Parathyroid adenoma (tissue), 2 donors: ENCODE measurements around the gene SMIM8.
"Not testable (repeated sequence)": the region's sequence is repeated elsewhere in the genome, so short reads cannot be mapped to it uniquely, and the experiment has no call there.

Experiments used
- H2AFZ ChIP-seq: fragments of 300-600 bp; sonication (generic); one replicate; pipeline ENCODE4 v1.7.0; 2017; ENCODE audit warnings: antibody characterized with exemption, mild to moderate bottlenecking
- H3K27ac ChIP-seq: fragments of 300-600 bp; sonication (generic); one replicate; pipeline ENCODE4 v1.7.0; 2017
- H3K27me3 ChIP-seq: fragments of 300-600 bp; sonication (generic); one replicate; pipeline ENCODE4 v1.7.0; 2017; ENCODE audit warnings: low read length; ENCODE audit not compliant: control insufficient read depth, insufficient read depth
- H3K36me3 ChIP-seq: fragments of 300-600 bp; sonication (generic); one replicate; pipeline ENCODE4 v1.7.0; 2017; ENCODE audit warnings: low read length; ENCODE audit not compliant: control insufficient read depth, insufficient read depth
- H3K4me1 ChIP-seq: fragments of 300-600 bp; sonication (generic); one replicate; pipeline ENCODE4 v1.7.0; 2017; ENCODE audit warnings: control low read depth
- H3K4me2 ChIP-seq: fragments of 300-600 bp; sonication (generic); one replicate; pipeline ENCODE4 v1.7.0; 2017; ENCODE audit warnings: low read length
- H3K4me3 ChIP-seq: fragments of 300-600 bp; sonication (generic); one replicate; pipeline ENCODE4 v1.7.0; 2017; ENCODE audit warnings: low read depth, low read length
- H3K79me2 ChIP-seq: fragments of 300-600 bp; sonication (generic); one replicate; pipeline ENCODE4 v1.7.0; 2017; ENCODE audit warnings: control low read depth
- H3K9ac ChIP-seq: fragments of 300-600 bp; sonication (generic); one replicate; pipeline ENCODE4 v1.7.0; 2017; ENCODE audit warnings: mild to moderate bottlenecking
- H3K9me3 ChIP-seq: fragments of 300-600 bp; sonication (generic); one replicate; pipeline ENCODE4 v1.7.0; 2017; ENCODE audit warnings: low read length; ENCODE audit not compliant: control insufficient read depth
- TF ChIP-seq, protein P1 (sequence below): fragments of 300-600 bp; sonication (generic); IDR thresholded peaks from one replicate; pipeline ENCODE4 v1.7.0; 2017; ENCODE audit warnings: antibody characterized with exemption, mild to moderate bottlenecking
- donor health status: primary hyperparathyroidism.

The SMIM8 gene

DNA sequence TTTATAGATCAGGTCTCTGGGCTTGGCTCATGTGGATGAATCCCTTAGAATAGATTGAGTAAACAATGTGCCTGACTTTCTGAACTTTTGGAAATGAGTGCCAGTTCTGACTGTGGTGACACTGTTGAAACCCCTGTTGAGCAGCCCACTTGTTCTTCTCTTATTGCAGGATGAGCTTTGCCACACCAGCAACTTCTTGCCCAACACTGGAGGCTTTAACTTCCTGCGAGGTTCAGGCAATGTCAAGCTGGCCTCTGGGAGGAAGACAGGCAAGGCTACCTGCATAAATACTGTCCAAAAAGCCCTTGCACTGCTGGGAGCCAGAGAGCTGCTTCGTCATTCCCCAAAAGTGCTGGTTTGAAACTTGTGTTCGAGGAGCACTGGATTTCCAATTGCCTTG, 32.8 kb upstream of the SMIM8 start:
- Histone ChIP-seq H3K4me2 (no peak overlapping the region), H3K27me3 (no peaks in the 10 kb centered on the region)

DNA sequence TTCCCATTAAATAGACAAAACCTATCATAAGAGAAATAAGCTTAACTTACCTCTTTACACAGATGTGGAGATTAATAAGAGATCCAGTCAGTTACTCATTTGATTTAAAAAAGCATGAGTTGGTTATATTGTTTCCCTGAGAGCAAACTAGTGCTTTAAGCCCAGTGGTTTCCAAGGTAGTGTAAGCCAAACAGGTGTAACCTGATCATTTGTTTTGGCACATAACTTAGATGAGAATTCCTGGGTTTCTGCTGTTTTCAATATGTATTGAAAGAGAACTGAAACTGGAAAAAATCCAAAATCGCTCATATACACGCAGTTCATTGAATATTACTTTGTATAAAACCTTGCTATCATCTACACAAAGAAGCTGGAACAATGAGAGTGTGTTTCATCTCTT, 30.5 kb upstream of the SMIM8 start:
- H3K4me1 ChIP-seq, result peaks cover 7% of the 10 kb centered on the region
- H3K27ac ChIP-seq, result no peak overlapping the region
- H3K79me2 ChIP-seq, result no peaks in the 10 kb centered on the region
- no peak overlapping the region for H3K9ac ChIP-seq
- no peaks in the 10 kb centered on the region for H3K27me3 ChIP-seq
- H3K36me3 ChIP-seq, result no peaks in the 10 kb centered on the region
- no peak overlapping the region for H3K4me3 ChIP-seq
- H3K4me2 ChIP-seq, result no peak overlapping the region
- H2AFZ ChIP-seq, result no peak overlapping the region
- H3K9me3 ChIP-seq, result no peaks in the 10 kb centered on the region
- TF ChIP-seq, protein P1, sequence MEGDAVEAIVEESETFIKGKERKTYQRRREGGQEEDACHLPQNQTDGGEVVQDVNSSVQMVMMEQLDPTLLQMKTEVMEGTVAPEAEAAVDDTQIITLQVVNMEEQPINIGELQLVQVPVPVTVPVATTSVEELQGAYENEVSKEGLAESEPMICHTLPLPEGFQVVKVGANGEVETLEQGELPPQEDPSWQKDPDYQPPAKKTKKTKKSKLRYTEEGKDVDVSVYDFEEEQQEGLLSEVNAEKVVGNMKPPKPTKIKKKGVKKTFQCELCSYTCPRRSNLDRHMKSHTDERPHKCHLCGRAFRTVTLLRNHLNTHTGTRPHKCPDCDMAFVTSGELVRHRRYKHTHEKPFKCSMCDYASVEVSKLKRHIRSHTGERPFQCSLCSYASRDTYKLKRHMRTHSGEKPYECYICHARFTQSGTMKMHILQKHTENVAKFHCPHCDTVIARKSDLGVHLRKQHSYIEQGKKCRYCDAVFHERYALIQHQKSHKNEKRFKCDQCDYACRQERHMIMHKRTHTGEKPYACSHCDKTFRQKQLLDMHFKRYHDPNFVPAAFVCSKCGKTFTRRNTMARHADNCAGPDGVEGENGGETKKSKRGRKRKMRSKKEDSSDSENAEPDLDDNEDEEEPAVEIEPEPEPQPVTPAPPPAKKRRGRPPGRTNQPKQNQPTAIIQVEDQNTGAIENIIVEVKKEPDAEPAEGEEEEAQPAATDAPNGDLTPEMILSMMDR, result no peak

More for the DNA sequence above, 32.8 kb upstream of the SMIM8 start:
- H3K79me2 ChIP-seq, result no peaks in the 10 kb centered on the region
- TF ChIP-seq, protein P1, result no peak
- H3K4me1 ChIP-seq, result peaks cover 7% of the 10 kb centered on the region
- H3K4me3 ChIP-seq, result no peak overlapping the region
- no peaks in the 10 kb centered on the region for H3K9me3 ChIP-seq
- H3K9ac ChIP-seq, result no peak overlapping the region
- H2AFZ ChIP-seq, result no peak overlapping the region
- no peak overlapping the region for H3K27ac ChIP-seq
- H3K36me3 ChIP-seq, result no peaks in the 10 kb centered on the region

DNA sequence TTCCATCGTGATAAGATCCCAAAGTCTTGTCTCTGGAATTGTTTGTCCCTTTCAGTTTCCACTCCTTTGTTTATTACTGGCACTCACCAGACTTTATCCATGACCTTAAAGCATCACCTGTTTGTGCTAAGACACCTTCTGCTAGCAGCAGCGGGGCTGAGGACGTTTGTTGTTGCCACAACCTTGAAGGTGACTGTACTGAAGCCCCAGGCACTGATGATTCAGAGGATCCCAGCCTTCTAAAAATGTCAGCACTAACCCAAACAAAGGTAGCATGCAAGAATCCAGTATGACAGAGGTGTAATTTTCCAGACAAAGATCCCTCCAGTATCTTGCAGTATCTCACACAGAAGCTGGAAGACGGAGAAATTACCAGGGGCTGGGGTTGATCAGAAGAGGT, 28.9 kb upstream of the SMIM8 start:
- Histone ChIP-seq H3K27ac (no peak overlapping the region), H3K79me2 (no peaks in the 10 kb centered on the region), H3K36me3 (no peaks in the 10 kb centered on the region), H2AFZ (peak overlapping the region; percentile 2), H3K4me2 (no peak overlapping the region), H3K4me3 (no peak overlapping the region), H3K27me3 (no peaks in the 10 kb centered on the region), H3K4me1 (peaks cover 7% of the 10 kb centered on the region), H3K9ac (no peak overlapping the region), H3K9me3 (no peaks in the 10 kb centered on the region)
- TF ChIP-seq, protein P1, result no peak

DNA sequence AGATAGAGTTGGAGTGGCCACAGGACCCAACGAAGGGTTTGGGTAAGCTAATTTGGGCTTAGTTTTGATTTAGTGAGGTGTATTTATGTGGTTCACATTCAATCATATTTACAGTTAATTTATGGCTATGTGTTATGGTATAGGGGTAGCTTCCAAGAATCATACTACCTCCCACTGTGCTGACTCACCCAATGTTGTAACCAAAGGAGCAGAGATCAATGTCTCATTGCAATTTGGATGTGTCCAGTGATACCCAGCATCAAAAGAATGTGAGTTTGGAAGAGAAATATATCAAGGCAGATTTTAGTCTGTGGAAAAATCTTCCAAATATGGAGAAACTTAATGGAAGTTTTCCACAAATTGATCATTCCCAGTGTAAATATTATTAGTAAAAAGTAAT, 25.3 kb upstream of the SMIM8 start:
- H3K36me3 ChIP-seq, result no peaks in the 10 kb centered on the region
- H3K4me1 ChIP-seq, result no peaks in the 10 kb centered on the region
- TF ChIP-seq, protein P1, result no peak
- H3K4me3 ChIP-seq, result no peak overlapping the region
- no peaks in the 10 kb centered on the region for H3K9me3 ChIP-seq
- H3K27ac ChIP-seq, result no peak overlapping the region
- no peaks in the 10 kb centered on the region for H3K79me2 ChIP-seq
- H3K27me3 ChIP-seq, result no peaks in the 10 kb centered on the region
- no peak overlapping the region for H3K4me2 ChIP-seq
- H3K9ac ChIP-seq, result no peak overlapping the region
- H2AFZ ChIP-seq, result no peak overlapping the region

DNA sequence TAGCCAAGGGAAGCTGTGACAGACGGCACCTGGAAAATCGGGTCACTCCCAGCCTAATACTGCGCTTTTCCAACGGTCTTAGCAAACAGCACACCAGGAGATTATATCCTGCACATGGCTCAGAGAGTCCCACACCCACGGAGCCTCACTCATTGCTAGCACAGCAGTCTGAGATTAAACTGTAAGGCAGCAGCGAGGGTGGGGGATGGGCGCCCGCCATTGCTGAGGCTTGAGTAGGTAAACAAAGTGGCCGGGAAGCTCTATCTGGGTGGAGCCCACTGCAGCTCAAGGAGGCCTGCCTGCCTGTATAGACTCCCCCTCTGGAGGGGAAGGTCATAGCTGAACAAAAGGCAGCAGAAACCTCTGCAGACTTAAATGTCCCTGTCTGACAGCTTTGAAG, 21.1 kb upstream of the SMIM8 start:
- H3K36me3 ChIP-seq, H3K4me1 ChIP-seq, H3K27me3 ChIP-seq, H3K9me3 ChIP-seq, H3K27ac ChIP-seq, H3K9ac ChIP-seq, H3K4me2 ChIP-seq, H3K79me2 ChIP-seq, H3K4me3 ChIP-seq, H2AFZ ChIP-seq: not testable (repeated sequence)
